MCF 10A (cell line): Measurements from ENCODE around the gene LUZP4. TPM values are rescaled to one million over a fixed set of nuclear protein-coding genes. Genes with fewer than 3 reads are reported as not detected.

Experiments
- BruUV-seq: library from RNA; stranded (reverse); fragments of 400-500 nt; replicated peaks from 2 replicates; lab custom pipeline; 2021; lab: Mats Ljungman, UMichigan
- CTCF ChIA-PET: fragments of 300-600 bp; sonication (Branson Sonifier 250); formaldehyde crosslinking; extraction: SDS; loops from one replicate; lab custom pipeline; 2021; ENCODE audit warnings: antibody characterized with exemption, inconsistent platforms; lab: Yijun Ruan, JAX
- POLR2A ChIA-PET: fragments of 300-600, 350-650 bp; sonication (Branson Sonifier 250); formaldehyde crosslinking; extraction: SDS; loops from one replicate; lab custom pipeline; 2020; ENCODE audit warnings: antibody characterized with exemption, inconsistent platforms; lab: Yijun Ruan, JAX
- DNase-seq: peaks from one replicate; pipeline ENCODE4 v3.0.0-alpha.2; 2018; ENCODE audit not compliant: unreplicated experiment
- H3K27ac Mint-ChIP-seq: one replicate; pipeline ENCODE4 v1.8.0; 2022; ENCODE audit warnings: mild to moderate bottlenecking, low read depth, mixed read lengths; ENCODE audit not compliant: unreplicated experiment
- H3K27me3 Mint-ChIP-seq: one replicate; pipeline ENCODE4 v1.8.0; 2022; ENCODE audit warnings: mixed read lengths; ENCODE audit not compliant: insufficient read depth, unreplicated experiment
- H3K36me3 Mint-ChIP-seq: one replicate; pipeline ENCODE4 v1.8.0; 2022; ENCODE audit warnings: mild to moderate bottlenecking, moderate library complexity, mixed read lengths; ENCODE audit not compliant: insufficient read depth, unreplicated experiment
- H3K4me1 Mint-ChIP-seq: one replicate; pipeline ENCODE4 v1.8.0; 2022; ENCODE audit warnings: mixed read lengths; ENCODE audit not compliant: insufficient read depth, unreplicated experiment
- H3K4me3 Mint-ChIP-seq: one replicate; pipeline ENCODE4 v1.8.0; 2022; ENCODE audit warnings: mild to moderate bottlenecking, moderate library complexity, mixed read lengths; ENCODE audit not compliant: unreplicated experiment
- H3K9me3 Mint-ChIP-seq: one replicate; pipeline ENCODE4 v1.8.0; 2022; ENCODE audit warnings: mixed read lengths; ENCODE audit not compliant: unreplicated experiment
- intact Hi-C: fragments of 100-400 bp; cut with micrococcal nuclease; formaldehyde crosslinking; loops from 2 replicates; pipeline ENCODE4 v1.14.1; 2022
- total RNA-seq: library from RNA; stranded (reverse); gene quantifications from 2 replicates; pipeline ENCODE4 v1.2.3, GENCODE V29; 2022
- TF ChIP-seq, protein P1 (sequence below): fragments of 200-600 bp; IDR thresholded peaks from one replicate; pipeline ENCODE4 v1.8.0; 2022; ENCODE audit warnings: antibody characterized with exemption, mild to moderate bottlenecking; ENCODE audit not compliant: unreplicated experiment

The LUZP4 gene
- total RNA-seq, 1 experiment from 2014 or later = not detected

DNA sequence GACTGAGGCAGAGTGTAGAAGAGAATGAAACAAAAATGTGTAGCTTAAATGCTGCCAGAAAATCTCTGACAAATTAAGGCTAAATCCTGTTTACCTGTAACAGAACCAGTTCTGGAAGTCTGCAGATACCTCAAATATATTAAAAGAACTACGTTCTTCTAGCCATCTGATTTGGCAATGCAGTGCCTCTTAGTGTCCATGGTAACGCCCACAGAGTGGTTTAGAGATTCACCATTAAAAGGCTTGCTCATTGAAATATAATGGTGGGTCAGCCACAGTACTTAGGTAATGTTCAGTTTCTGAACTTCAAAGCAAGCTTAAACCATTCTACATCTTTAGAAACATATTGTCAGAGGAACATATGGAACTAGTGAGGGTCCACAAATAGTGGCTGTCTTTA is 23.2 kb upstream of the LUZP4 start:
- no peak overlapping the region for H3K27ac Mint-ChIP-seq
- peaks cover 62% of the 10 kb centered on the region for H3K27me3 Mint-ChIP-seq
- CTCF ChIA-PET = no interaction called here
- H3K4me3 Mint-ChIP-seq = no peak overlapping the region
- POLR2A ChIA-PET = no interaction called here
- no peaks in the 10 kb centered on the region for H3K4me1 Mint-ChIP-seq
- no TSS peak for BruUV-seq
- TF ChIP-seq, protein P1, sequence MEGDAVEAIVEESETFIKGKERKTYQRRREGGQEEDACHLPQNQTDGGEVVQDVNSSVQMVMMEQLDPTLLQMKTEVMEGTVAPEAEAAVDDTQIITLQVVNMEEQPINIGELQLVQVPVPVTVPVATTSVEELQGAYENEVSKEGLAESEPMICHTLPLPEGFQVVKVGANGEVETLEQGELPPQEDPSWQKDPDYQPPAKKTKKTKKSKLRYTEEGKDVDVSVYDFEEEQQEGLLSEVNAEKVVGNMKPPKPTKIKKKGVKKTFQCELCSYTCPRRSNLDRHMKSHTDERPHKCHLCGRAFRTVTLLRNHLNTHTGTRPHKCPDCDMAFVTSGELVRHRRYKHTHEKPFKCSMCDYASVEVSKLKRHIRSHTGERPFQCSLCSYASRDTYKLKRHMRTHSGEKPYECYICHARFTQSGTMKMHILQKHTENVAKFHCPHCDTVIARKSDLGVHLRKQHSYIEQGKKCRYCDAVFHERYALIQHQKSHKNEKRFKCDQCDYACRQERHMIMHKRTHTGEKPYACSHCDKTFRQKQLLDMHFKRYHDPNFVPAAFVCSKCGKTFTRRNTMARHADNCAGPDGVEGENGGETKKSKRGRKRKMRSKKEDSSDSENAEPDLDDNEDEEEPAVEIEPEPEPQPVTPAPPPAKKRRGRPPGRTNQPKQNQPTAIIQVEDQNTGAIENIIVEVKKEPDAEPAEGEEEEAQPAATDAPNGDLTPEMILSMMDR = no peak
- H3K9me3 Mint-ChIP-seq = no peaks in the 10 kb centered on the region
- intact Hi-C loops = no loop called here
- peaks cover 4% of the 10 kb centered on the region for H3K36me3 Mint-ChIP-seq
- DNase-seq = no peak

DNA sequence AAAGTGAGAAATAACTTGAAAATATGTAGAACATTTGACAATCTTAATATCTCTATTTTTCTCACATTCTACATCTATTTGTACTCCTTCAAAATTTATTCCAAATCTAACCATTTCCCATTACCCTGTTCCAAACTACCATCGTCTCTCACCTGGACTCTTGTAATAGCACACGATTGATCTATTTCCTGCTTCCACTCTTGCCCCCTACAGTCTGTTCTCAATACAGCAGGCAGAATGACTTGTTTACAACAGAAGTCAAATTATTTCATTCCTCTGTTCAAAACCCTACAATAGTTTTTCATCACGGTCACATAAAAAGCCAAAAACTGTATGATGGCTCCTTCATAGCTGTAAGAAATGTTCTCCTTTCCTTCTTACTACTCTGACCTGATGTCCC is 21.1 kb upstream of the LUZP4 start:
- POLR2A ChIA-PET = no interaction called here
- CTCF ChIA-PET = no interaction called here
- Mint-ChIP-seq H3K27me3 (peaks cover 50% of the 10 kb centered on the region), H3K9me3 (no peaks in the 10 kb centered on the region), H3K4me3 (no peak overlapping the region), H3K36me3 (peaks cover 3% of the 10 kb centered on the region), H3K27ac (no peak overlapping the region), H3K4me1 (no peaks in the 10 kb centered on the region)
- intact Hi-C loops = no loop called here
- DNase-seq = peak; percentile 9
- BruUV-seq = no TSS peak
- TF ChIP-seq, protein P1 = no peak

DNA sequence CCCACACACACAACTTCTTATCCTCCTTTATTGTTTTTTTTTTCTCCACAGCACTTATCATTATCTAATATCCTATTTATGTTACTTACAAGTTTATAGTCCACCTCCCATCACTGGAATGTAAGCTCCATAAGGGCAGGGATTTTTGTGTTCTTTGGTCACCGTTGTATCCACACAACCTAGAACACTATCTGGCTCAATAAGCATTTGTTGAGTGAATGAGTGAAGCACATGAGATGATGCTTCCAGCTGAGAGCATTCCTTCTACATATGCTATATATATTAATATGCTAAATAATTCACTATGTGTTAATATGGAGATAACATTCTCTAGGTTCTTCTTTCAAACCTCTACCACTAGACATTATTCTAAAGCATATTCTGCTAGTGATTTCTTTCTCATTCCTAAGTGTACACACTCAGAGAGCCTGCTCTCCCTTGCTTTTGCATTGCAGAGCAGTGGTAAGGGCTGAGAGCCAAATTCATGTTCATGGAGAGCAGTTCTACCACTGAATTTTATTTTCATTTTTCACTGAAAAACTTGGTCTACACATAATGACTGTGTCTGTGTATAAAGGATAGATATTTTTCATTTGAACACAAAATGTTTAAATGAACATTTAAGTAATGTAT is 20.3 kb upstream of the LUZP4 start:
- TF ChIP-seq, protein P1 = no peak
- no TSS peak for BruUV-seq
- POLR2A ChIA-PET = interaction anchor here (0.7 kb wide), 1 partner anchor 14 kb away, joined by 4 read pairs; no protein-coding TSS in a partner anchor

DNA sequence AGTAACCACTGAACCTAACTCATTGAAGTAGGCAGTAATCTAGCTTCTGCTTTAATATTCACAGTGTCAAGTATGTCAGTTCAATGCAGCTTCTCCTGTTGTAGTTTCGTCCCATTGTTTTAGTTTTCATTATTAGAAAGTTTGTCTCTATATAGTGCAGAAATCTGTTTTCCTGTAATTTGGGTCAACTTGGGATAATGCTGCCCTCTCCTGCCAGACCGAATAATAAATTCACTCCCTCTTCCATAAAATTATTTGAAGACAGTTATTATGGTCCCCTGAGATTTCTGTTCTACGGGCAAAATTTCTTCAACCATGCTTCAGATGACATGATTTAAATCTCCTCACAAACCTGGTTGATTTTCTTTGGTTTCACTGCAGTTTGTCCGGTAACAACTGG is 4.6 kb upstream of the LUZP4 start:
- Mint-ChIP-seq H3K27me3 (peaks cover 55% of the 10 kb centered on the region), H3K4me3 (no peak overlapping the region), H3K36me3 (no peaks in the 10 kb centered on the region), H3K27ac (no peak overlapping the region), H3K4me1 (no peaks in the 10 kb centered on the region), H3K9me3 (peaks cover 9% of the 10 kb centered on the region)
- TF ChIP-seq, protein P1 = peak; percentile 12
- no peak for DNase-seq
- intact Hi-C loops = loop anchor here (1.0 kb wide), 1 partner anchor 58 kb away; no protein-coding TSS in a partner anchor
- BruUV-seq = no TSS peak
- ChIA-PET CTCF (interaction anchor here (0.6 to 1.2 kb wide), 4 partner anchors 9 to 486 kb away, joined by 3 to 4 read pairs (median 4); no protein-coding TSS in a partner anchor), POLR2A (interaction anchor here (0.6 kb wide), 1 partner anchor 58 kb away, joined by 4 read pairs; no protein-coding TSS in a partner anchor)

More for the DNA sequence above, 20.3 kb upstream of the LUZP4 start:
- Mint-ChIP-seq H3K27me3 (peaks cover 47% of the 10 kb centered on the region), H3K4me3 (no peak overlapping the region), H3K27ac (no peak overlapping the region), H3K4me1 (no peaks in the 10 kb centered on the region), H3K9me3 (no peaks in the 10 kb centered on the region), H3K36me3 (no peaks in the 10 kb centered on the region)
- no peak for DNase-seq
- intact Hi-C loops = no loop called here
- CTCF ChIA-PET = no interaction called here
